Fibroblast of skin of right quadriceps (primary cell): Measurements from ENCODE around the gene PPM1M.

Source experiments
- DNase-seq: peaks from one replicate; pipeline ENCODE4 v3.0.0-alpha.2; 2013

The PPM1M gene

GRCh38 chr3:52299247-52299878, 53.8 kb downstream of the PPM1M start:
- no peak for DNase-seq
